HG03520 (cell line): Measurements from ENCODE around the gene LACC1.

ENCODE experiments used
- ATAC-seq: cut with Tn5 transposase; IDR thresholded peaks from one replicate; pipeline ENCODE4 v1.9.1; 2021; ENCODE audit warnings: mild to moderate bottlenecking, moderate library complexity; ENCODE audit not compliant: unreplicated experiment

The LACC1 gene

GRCh38 chr13:43883631-43884030, 3.9 kb downstream of the LACC1 start:
- no peak for ATAC-seq

- ATAC-seq = no peak
These were observed 4.5 kb downstream of the LACC1 start for GRCh38 chr13:43884222-43884621.

- ATAC-seq = no peak
These were observed 14.7 kb downstream of the LACC1 start for GRCh38 chr13:43894438-43894837.

- ATAC-seq = no peak
These were observed 16.2 kb downstream of the LACC1 start for GRCh38 chr13:43895940-43896339.

- no peak for ATAC-seq
These were observed 25.8 kb downstream of the LACC1 start for GRCh38 chr13:43905435-43906031.

- ATAC-seq = no peak
These were observed 28.7 kb downstream of the LACC1 start for GRCh38 chr13:43908156-43909126.

- no peak for ATAC-seq
These were observed 31.2 kb downstream of the LACC1 start for GRCh38 chr13:43910856-43911255.

GRCh38 chr13:43911278-43911677, 31.6 kb downstream of the LACC1 start:
- ATAC-seq = no peak

- no peak for ATAC-seq
These were observed 32.2 kb downstream of the LACC1 start for GRCh38 chr13:43911871-43912270.

GRCh38 chr13:43915451-43915850, 35.7 kb downstream of the LACC1 start:
- ATAC-seq = no peak

- ATAC-seq = no peak
These were observed 37.1 kb downstream of the LACC1 start for GRCh38 chr13:43916828-43917227.

- no peak for ATAC-seq
These were observed 38.9 kb downstream of the LACC1 start for GRCh38 chr13:43918636-43919035.

- no peak for ATAC-seq
These were observed 41.4 kb downstream of the LACC1 start for GRCh38 chr13:43920965-43921674.

GRCh38 chr13:43924549-43925245, 45.0 kb downstream of the LACC1 start:
- peak; percentile 89 for ATAC-seq

- ATAC-seq = no peak
These were observed 50.2 kb downstream of the LACC1 start for GRCh38 chr13:43929947-43930346.

GRCh38 chr13:43933378-43933777, 53.7 kb downstream of the LACC1 start:
- ATAC-seq = peak; percentile 100

GRCh38 chr13:43934273-43934672, 54.6 kb downstream of the LACC1 start:
- no peak for ATAC-seq

GRCh38 chr13:43935878-43936277, 56.2 kb downstream of the LACC1 start:
- no peak for ATAC-seq

- no peak for ATAC-seq
These were observed 56.9 kb downstream of the LACC1 start for GRCh38 chr13:43936647-43937046.

GRCh38 chr13:43937839-43938238, 58.1 kb downstream of the LACC1 start:
- no peak for ATAC-seq

GRCh38 chr13:43938449-43938848, 58.7 kb downstream of the LACC1 start:
- no peak for ATAC-seq
